ENCODE measurements around the gene CES2.
"Not testable (repeated sequence)": the region's sequence is repeated elsewhere in the genome, so short reads cannot be mapped to it uniquely, and the experiment has no call there.

The CES2 gene

GRCh38 chr16:66920299-66920590, 15.1 kb upstream of the CES2 start:
- no peak for DNase-seq

GRCh38 chr16:66920924-66921680, 14.2 kb upstream of the CES2 start:
- no peak for DNase-seq

GRCh38 chr16:66921729-66922450, 13.4 kb upstream of the CES2 start:
- DNase-seq, result no peak

GRCh38 chr16:66923247-66923731, 12.0 kb upstream of the CES2 start:
- DNase-seq, result no peak

- DNase-seq, result no peak
Measured at GRCh38 chr16:66923866-66924265, 11.4 kb upstream of the CES2 start.

- DNase-seq, result peak in 1 of 2 donors; percentile 19
Measured at GRCh38 chr16:66924527-66925321, 10.6 kb upstream of the CES2 start.

- peak; percentile 34 to 48 for DNase-seq
Measured at GRCh38 chr16:66925322-66925840, 9.9 kb upstream of the CES2 start, which contains the start of gene RRAD. RRAD (minus strand) TSS chr16:66925535; CDS start chr16:66925179, 356 bp downstream.

GRCh38 chr16:66926171-66926947, 9.0 kb upstream of the CES2 start:
- no peak for DNase-seq

- no peak for DNase-seq
Measured at GRCh38 chr16:66926961-66927436, 8.3 kb upstream of the CES2 start.

- DNase-seq, result no peak
Measured at GRCh38 chr16:66927918-66928649, 7.2 kb upstream of the CES2 start.

GRCh38 chr16:66928702-66929388, 6.5 kb upstream of the CES2 start:
- DNase-seq, result peak in 1 of 2 donors; percentile 30

- DNase-seq, result no peak
Measured at GRCh38 chr16:66930189-66930588, 5.1 kb upstream of the CES2 start.

GRCh38 chr16:66931665-66932064, 3.7 kb upstream of the CES2 start:
- DNase-seq, result no peak

- DNase-seq, result no peak
Measured at GRCh38 chr16:66932076-66932475, 3.2 kb upstream of the CES2 start.

- peak; percentile 66 to 69 for DNase-seq
Measured at GRCh38 chr16:66933776-66934137, 1.6 kb upstream of the CES2 start.

- peak; percentile 88 for DNase-seq
Measured at GRCh38 chr16:66934138-66934838, 1.0 kb upstream of the CES2 start, which contains the start of gene CIAO2B. CIAO2B (minus strand) TSS chr16:66934402; CDS start chr16:66934364, 38 bp downstream.

GRCh38 chr16:66934839-66935313, 440 bp upstream of the CES2 start:
- not testable (repeated sequence) for DNase-seq

- DNase-seq, result no peak
Measured at GRCh38 chr16:66936462-66936861, 1.1 kb downstream of the CES2 start.

- no peak for DNase-seq
Measured at GRCh38 chr16:66936889-66937554, 1.7 kb downstream of the CES2 start.
